K562 (cell line): ENCODE measurements around the gene PPARG. TPM values are rescaled to one million over a fixed set of nuclear protein-coding genes. Genes with fewer than 3 reads are reported as not detected.

Source experiments
- ATAC-seq: fragments of 200-7000 bp; cut with Tn5 transposase; 3 replicates; pipeline ENCODE4 v1.9.1; 2020; ENCODE audit warnings: moderate library complexity
- BruUV-seq: library from RNA; stranded (reverse); fragments of 400-500 nt; replicated peaks from 2 replicates; lab custom pipeline; 2021; lab: Mats Ljungman, UMichigan
- CTCF ChIA-PET: fragments of 300-600 bp; formaldehyde crosslinking; extraction: SDS; loops from one replicate; lab custom pipeline; 2021; ENCODE audit warnings: low intra/inter-chr PET ratio; lab: Yijun Ruan, JAX
- POLR2A ChIA-PET: fragments of 300-600, 350-650 bp; sonication (Branson Sonifier 250); formaldehyde crosslinking; extraction: SDS; loops from one replicate; lab custom pipeline; 2021; ENCODE audit warnings: antibody characterized with exemption, inconsistent platforms; lab: Yijun Ruan, JAX
- DNase-seq, 4 experiments: peaks; one replicate each; pipeline versions ENCODE4 v3.0.0 to v3.0.0-alpha.2; 2011 to 2018; ENCODE audit warnings: low spot score in 3 of 4, mixed read lengths in 3 of 4; ENCODE audit errors: extremely low read depth in 1 of 4
- FAIRE-seq: peaks from 2 replicates; lab custom pipeline; 2011; peaks lifted over from hg19 to GRCh38; lab: Jason Lieb, UNC
- H2AFZ ChIP-seq: 2 replicates; pipeline ENCODE4 v1.6.0; 2011; ENCODE audit warnings: low read depth, low read length, control low read depth, inconsistent platforms
- H3K27ac ChIP-seq: fragments of 200-600 bp; 3 replicates; pipeline ENCODE4 v1.8.0; 2011; ENCODE audit warnings: low read depth, mild to moderate bottlenecking, control low read depth, inconsistent platforms, low read length, moderate library complexity, mixed read lengths; ENCODE audit errors: extremely low read depth
- H3K27me3 ChIP-seq, 2 experiments: fragments of 300-600 bp in 1 of 2; 2 replicates in 1 of 2; 3 replicates in 1 of 2; pipeline versions ENCODE4 v1.6.0 to v1.8.0; 2011; ENCODE audit warnings: inconsistent platforms in 2 of 2, low read length in 2 of 2, mild to moderate bottlenecking in 1 of 2, mixed read lengths in 1 of 2, moderate library complexity in 1 of 2; ENCODE audit not compliant: control insufficient read depth in 2 of 2, insufficient read depth in 2 of 2
- H3K36me3 ChIP-seq: fragments of 300-600 bp; 3 replicates; pipeline ENCODE4 v1.8.0; 2011; ENCODE audit warnings: mild to moderate bottlenecking, low read length, inconsistent platforms; ENCODE audit not compliant: control insufficient read depth, insufficient read depth
- H3K4me1 ChIP-seq, 2 experiments: fragments of 200-600 bp in 1 of 2; replicated peaks in 1 of 2; 2 replicates in 1 of 2; 3 replicates in 1 of 2; pipeline versions ENCODE4 v1.5.1 to v1.8.0; 2011; ENCODE audit warnings: inconsistent platforms in 2 of 2, low read length in 2 of 2, mild to moderate bottlenecking in 1 of 2, mixed read lengths in 1 of 2, moderate library complexity in 1 of 2; ENCODE audit not compliant: control insufficient read depth in 2 of 2, insufficient read depth in 2 of 2
- H3K4me2 ChIP-seq: 2 replicates; pipeline ENCODE4 v1.6.1; 2011; ENCODE audit warnings: low read length, control low read depth, inconsistent platforms, mixed read lengths; ENCODE audit not compliant: insufficient read depth
- H3K4me3 ChIP-seq: fragments of 200-600 bp; sonication (generic), shearing (Covaris generic); 2 replicates; pipeline ENCODE4 v1.5.1; 2016; ENCODE audit warnings: control low read depth, inconsistent platforms
- H3K79me2 ChIP-seq: fragments of 200-600 bp; 3 replicates; pipeline ENCODE4 v1.8.0; 2011; ENCODE audit warnings: low read length, inconsistent platforms; ENCODE audit not compliant: control insufficient read depth, insufficient read depth
- H3K9ac ChIP-seq, 2 experiments: 2 replicates each; pipeline versions ENCODE4 v1.6.0 to v1.6.1; 2011; ENCODE audit warnings: low read depth in 2 of 2, low read length in 2 of 2, control low read depth in 1 of 2, inconsistent platforms in 1 of 2, mild to moderate bottlenecking in 1 of 2, mixed read lengths in 1 of 2; ENCODE audit not compliant: insufficient read depth in 1 of 2
- H3K9me1 ChIP-seq: one replicate; pipeline ENCODE4 v1.6.0; 2011; ENCODE audit warnings: inconsistent platforms, mild to moderate bottlenecking, low read length, moderate library complexity; ENCODE audit not compliant: control insufficient read depth, insufficient read depth
- H3K9me3 ChIP-seq: replicated peaks from 2 replicates; pipeline ENCODE4 v1.5.1; 2011; ENCODE audit warnings: low read depth, low read length, inconsistent platforms; ENCODE audit not compliant: control insufficient read depth, insufficient read depth
- H4K20me1 ChIP-seq: replicated peaks from 2 replicates; pipeline ENCODE4 v1.6.1; 2011; ENCODE audit warnings: low read length, inconsistent platforms, mixed read lengths; ENCODE audit not compliant: control insufficient read depth, insufficient read depth
- CCNT2 ChIP-seq: IDR thresholded peaks from 2 replicates; pipeline ENCODE4 v1.6.1; 2011; ENCODE audit warnings: borderline replicate concordance, low read depth, mild to moderate bottlenecking, moderate library complexity, mixed read lengths, low read length; ENCODE audit not compliant: insufficient read length; ENCODE audit errors: extremely low read depth
- JUNB ChIP-seq: fragments of 450-650 bp; formaldehyde crosslinking; conservative IDR thresholded peaks from 2 replicates; pipeline ENCODE4 v1.4.0; 2020; ENCODE audit warnings: mild to moderate bottlenecking
- SMC3 ChIP-seq: conservative IDR thresholded peaks from 2 replicates; pipeline ENCODE4 v1.6.1; 2011; ENCODE audit warnings: low read depth, low read length, improper control_type of control experiment; ENCODE audit not compliant: insufficient read depth
- TAF15 ChIP-seq: fragments of 200-400 bp; formaldehyde crosslinking; IDR thresholded peaks from 2 replicates; pipeline ENCODE4 v1.6.1; 2017; ENCODE audit warnings: mild to moderate bottlenecking, low read depth, low read length, moderate library complexity
- TCF15 ChIP-seq: fragments of 250-450 bp; sonication (Bioruptor Pico); IDR thresholded peaks from 2 replicates; pipeline ENCODE4 v1.8.0; 2022; ENCODE audit warnings: moderate library complexity, mild to moderate bottlenecking, inconsistent platforms
- ZNF384 ChIP-seq: IDR thresholded peaks from 2 replicates; pipeline ENCODE4 v1.6.1; 2012; ENCODE audit warnings: low read depth, low read length, improper control_type of control experiment
- WGBS: fragments of 100-300 bp; shearing (Covaris generic); methylation state at CpG from one replicate; pipeline ENCODE4 v1.1.6; 2016; ENCODE audit warnings: low coverage, mixed read lengths; ENCODE audit not compliant: insufficient coverage; ENCODE audit errors: missing lambda C conversion rate; 5-methylcytosine and 5-hydroxymethylcytosine counted together
- in situ Hi-C: fragments of 300-500 bp; cut with MboI; formaldehyde crosslinking; loops from 4 replicates; pipeline ENCODE4 v1.15.0; 2018; ENCODE audit warnings: inconsistent platforms, mixed read lengths
- intact Hi-C: fragments of 100-400 bp; cut with micrococcal nuclease; formaldehyde crosslinking; loops from 2 replicates; pipeline ENCODE4 v1.14.2; 2022
- polyA plus RNA-seq, 8 experiments: library from polyadenylated mRNA; depleted of rRNA in 4 of 8; stranded (reverse) in 5 of 8; unstranded in 3 of 8; fragments of >200 nt; fragmentation: Nextera tagmentation in 2 of 8; fragmentation: Illumina TruSeq in 1 of 8; extraction: Ambion mirVana in 2 of 8; extraction: Trizol in 1 of 8; gene quantifications; 2 replicates each; pipeline versions ENCODE4 v1.2.1 to v1.2.3, GENCODE V29; 2011 to 2014; ENCODE audit warnings: inconsistent platforms in 1 of 8, missing spikeins in 1 of 8
- total RNA-seq, 7 experiments: library from RNA; depleted of rRNA in 6 of 7; stranded (reverse); fragments of >200 nt in 6 of 7; fragmentation: Illumina TruSeq in 2 of 7; extraction: Trizol in 2 of 7; gene quantifications; 2 replicates each; pipeline versions ENCODE4 v1.2.1 to v1.2.3, GENCODE V29; 2011 to 2021; ENCODE audit warnings: low replicate concordance in 1 of 7

The PPARG gene
- total and polyA plus RNA-seq, 9 of the 15 experiments (the other 6 are each of a cell fraction or from before 2014, with no cell fraction given): not detected

GRCh38 chr3:12302564-12302963, 13.7 kb downstream of the PPARG start:
- 0% methylated on average over 6 of the region's 6 CpGs for WGBS
- TF ChIP-seq CCNT2 (no peak), ZNF384 (no peak), TCF15 (CRISPR knock-in tag) (no peak), JUNB (CRISPR knock-in tag) (no peak), SMC3 (no peak), TAF15 (no peak)
- ChIA-PET POLR2A (no interaction called here), CTCF (no interaction called here)
- H3K4me3 ChIP-seq: no peak overlapping the region
- H3K36me3 ChIP-seq: no peaks in the 10 kb centered on the region
- H4K20me1 ChIP-seq: no peaks in the 10 kb centered on the region
- DNase-seq: no peak
- H3K4me1 ChIP-seq: no peaks in the 10 kb centered on the region
- H3K4me2 ChIP-seq: no peak overlapping the region
- no peak overlapping the region for H3K9ac ChIP-seq
- no peak for FAIRE-seq
- H3K27ac ChIP-seq: no peak overlapping the region
- H3K9me3 ChIP-seq: no peaks in the 10 kb centered on the region
- no TSS peak for BruUV-seq
- in situ Hi-C loops (no loop called here), intact Hi-C loops (no loop called here)
- H3K27me3 ChIP-seq: peaks cover 15 to 16% of the 10 kb centered on the region in 2 experiments; a peak in 4 of 5 replicates
- H2AFZ ChIP-seq: no peak overlapping the region
- ATAC-seq: no peak
- no peaks in the 10 kb centered on the region for H3K9me1 ChIP-seq
- no peaks in the 10 kb centered on the region for H3K79me2 ChIP-seq
